ENCODE data around the gene OBI1.
A peak's percentile ranks its signal among the peaks of the same experiment; 100 is the strongest.

GRCh38 chr13:78700121-78700910 lies 41.4 kb upstream of the OBI1 start:
- TF ChIP-seq POLR2AphosphoS5 (IDR thresholded peaks at IDR 0.05; ENCODE audit: borderline replicate concordance, low read depth, low read length): peak; percentile 23; the same call in 1 of the 2 replicates
- no peak for TF ChIP-seq EZH2 (IDR thresholded peaks at IDR 0.05)
- no peak for TF ChIP-seq FOXP2 (optimal IDR thresholded peaks at IDR 0.05; ENCODE audit: control extremely low read depth, extremely low read length, insufficient read depth)

All from SK-N-MC (cell line).